Activated T-cell treated with anti-CD3 and anti-CD28 coated beads, Interleukin-2, amount 50 U/mL, for 72 hours (primary cell): ENCODE measurements around the gene DNAH8. TPM values are rescaled to one million over a fixed set of nuclear protein-coding genes. Genes with fewer than 3 reads are reported as not detected.
A peak's percentile ranks its signal among the peaks of the same experiment; 100 is the strongest.

Experiments
- ATAC-seq, 2 donors: fragments of 150-1000 bp; cut with Tn5 transposase; replicated peaks in 1 of 2; 2 replicates each; pipeline ENCODE4 v1.10.0; 2021; ENCODE audit warnings: moderate library complexity in 2 of 2, mild to moderate bottlenecking in 1 of 2
- DNase-seq, 2 donors: peaks; one replicate each; pipeline ENCODE4 v3.0.0; 2021 to 2022; ENCODE audit warnings: mixed read lengths in 1 of 2
- H3K27ac Mint-ChIP-seq: one replicate; pipeline ENCODE4 v1.8.0; 2022; ENCODE audit warnings: mild to moderate bottlenecking, moderate library complexity, mixed read lengths
- H3K27me3 Mint-ChIP-seq: one replicate; pipeline ENCODE4 v1.8.0; 2022; ENCODE audit warnings: low read depth, mixed read lengths
- H3K36me3 Mint-ChIP-seq, 2 donors: one replicate each; pipeline ENCODE4 v1.8.0; 2022; ENCODE audit warnings: mixed read lengths in 2 of 2, mild to moderate bottlenecking in 1 of 2; ENCODE audit not compliant: insufficient read depth in 2 of 2
- H3K4me1 Mint-ChIP-seq: one replicate; pipeline ENCODE4 v1.8.0; 2022; ENCODE audit warnings: low read depth, mixed read lengths
- H3K4me3 Mint-ChIP-seq, 2 donors: one replicate each; pipeline ENCODE4 v1.8.0; 2022; ENCODE audit warnings: mild to moderate bottlenecking in 2 of 2, mixed read lengths in 2 of 2, moderate library complexity in 2 of 2
- H3K9me3 Mint-ChIP-seq, 2 donors: one replicate each; pipeline ENCODE4 v1.8.0; 2022; ENCODE audit warnings: mixed read lengths in 2 of 2
- total RNA-seq, 2 donors: library from RNA; stranded (reverse); gene quantifications; one replicate each; pipeline ENCODE4 v1.2.3, GENCODE V29; 2022

Gene DNAH8
- total RNA-seq, 2 donors from 2014 or later, result 0.02 to 0.41 TPM

- DNase-seq, result no peak
- no peak overlapping the region for H3K4me3 Mint-ChIP-seq
- H3K27ac Mint-ChIP-seq, result no peak overlapping the region
These were observed 360.0 kb downstream of the DNAH8 start for GRCh38 chr6:39075010-39075686.

GRCh38 chr6:39075807-39076622, 360.9 kb downstream of the DNAH8 start:
- Mint-ChIP-seq H3K27ac (no peak overlapping the region), H3K9me3 (no peaks in the 10 kb centered on the region), H3K4me3 (no peak overlapping the region), H3K36me3 (no peaks in the 10 kb centered on the region), H3K27me3 (no peaks in the 10 kb centered on the region), H3K4me1 (peaks cover 21% of the 10 kb centered on the region)
- ATAC-seq (no peak), DNase-seq (no peak)

More at GRCh38 chr6:39075010-39075686, 360.0 kb downstream of the DNAH8 start:
- H3K36me3 Mint-ChIP-seq, result no peaks in the 10 kb centered on the region
- no peaks in the 10 kb centered on the region for H3K9me3 Mint-ChIP-seq
- H3K27me3 Mint-ChIP-seq, result no peaks in the 10 kb centered on the region
- no peak for ATAC-seq
- peaks cover 21% of the 10 kb centered on the region for H3K4me1 Mint-ChIP-seq

- no peaks in the 10 kb centered on the region for H3K9me3 Mint-ChIP-seq
- no peaks in the 10 kb centered on the region for H3K36me3 Mint-ChIP-seq
- no peak overlapping the region for H3K27ac Mint-ChIP-seq
- ATAC-seq, result peak in 1 of 2 donors; percentile 23
- H3K4me3 Mint-ChIP-seq, result no peak overlapping the region
- peaks cover 21% of the 10 kb centered on the region for H3K4me1 Mint-ChIP-seq
- no peaks in the 10 kb centered on the region for H3K27me3 Mint-ChIP-seq
- DNase-seq, result no peak
These were observed 361.8 kb downstream of the DNAH8 start for GRCh38 chr6:39076623-39077535.

- no peaks in the 10 kb centered on the region for H3K36me3 Mint-ChIP-seq
- peaks cover 3% of the 10 kb centered on the region for H3K27me3 Mint-ChIP-seq
- H3K4me1 Mint-ChIP-seq, result peaks cover 21% of the 10 kb centered on the region
- DNase-seq (no peak), ATAC-seq (no peak)
- no peak overlapping the region for H3K4me3 Mint-ChIP-seq
- no peaks in the 10 kb centered on the region for H3K9me3 Mint-ChIP-seq
- H3K27ac Mint-ChIP-seq, result no peak overlapping the region
These were observed 362.9 kb downstream of the DNAH8 start for GRCh38 chr6:39077882-39078594.

- Mint-ChIP-seq H3K4me1 (peaks cover 28% of the 10 kb centered on the region), H3K9me3 (no peaks in the 10 kb centered on the region), H3K27me3 (peaks cover 9% of the 10 kb centered on the region), H3K36me3 (no peaks in the 10 kb centered on the region), H3K27ac (no peak overlapping the region), H3K4me3 (no peak overlapping the region)
- ATAC-seq (no peak), DNase-seq (no peak)
These were observed 363.6 kb downstream of the DNAH8 start for GRCh38 chr6:39078695-39079094.

GRCh38 chr6:39079197-39080125, 364.4 kb downstream of the DNAH8 start:
- Mint-ChIP-seq H3K27ac (no peak overlapping the region), H3K4me1 (peaks cover 29% of the 10 kb centered on the region), H3K36me3 (no peaks in the 10 kb centered on the region), H3K4me3 (no peak overlapping the region), H3K27me3 (peaks cover 13% of the 10 kb centered on the region), H3K9me3 (no peaks in the 10 kb centered on the region)
- no peak for DNase-seq
- no peak for ATAC-seq

Other genes with a start within 250 kb of the DNAH8 start
- gene BTBD9, start 75.4 kb upstream of the DNAH8 start, total RNA-seq, result 10 to 100 TPM; 19.8 to 24.9 TPM
- gene GLO1, start 12.2 kb upstream of the DNAH8 start, total RNA-seq, result 100 to 1,000 TPM; 101 to 115 TPM